ENCODE results near the gene HIPK2.

Gene HIPK2

DNA sequence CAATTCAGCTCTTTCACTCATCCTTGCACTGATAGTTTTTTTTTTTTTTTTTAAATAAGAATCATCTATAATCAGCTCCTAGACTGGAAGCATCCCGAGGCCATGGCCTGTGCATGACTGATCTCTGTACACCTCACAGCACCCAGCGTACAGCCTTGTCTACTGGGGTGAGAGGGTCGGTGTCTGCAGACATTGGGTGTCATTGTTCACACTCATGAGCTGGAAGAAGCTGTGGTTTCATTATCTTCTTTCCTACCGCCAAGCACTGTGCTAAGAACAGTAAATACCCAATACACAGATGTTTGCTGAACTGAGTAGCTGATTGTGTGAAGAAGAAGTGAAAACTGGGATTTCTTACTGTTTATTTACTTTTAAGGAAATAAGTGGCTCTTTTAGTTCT, 130.7 kb downstream of the HIPK2 start:
- no peak for DNase-seq

DNA sequence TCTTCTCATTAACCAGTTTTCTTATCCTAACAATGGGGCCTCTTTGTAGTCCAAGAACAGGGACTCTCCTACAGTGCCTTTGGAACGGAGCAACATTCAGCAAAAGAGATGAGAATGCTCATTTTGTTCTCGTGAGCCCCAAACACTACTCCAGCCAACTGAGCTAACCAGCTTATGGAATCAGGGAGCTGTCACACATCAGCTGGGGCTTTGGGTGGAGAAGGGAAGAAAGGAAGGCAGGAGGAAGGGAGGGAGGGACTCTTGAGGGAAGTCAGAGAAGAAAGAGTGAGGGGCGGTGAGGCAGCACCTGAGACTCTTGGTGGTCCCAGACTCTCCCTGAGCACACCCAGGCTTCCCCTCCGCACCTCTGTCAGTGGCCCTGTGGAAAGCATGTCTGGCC, 131.2 kb downstream of the HIPK2 start:
- no peak for DNase-seq

DNA sequence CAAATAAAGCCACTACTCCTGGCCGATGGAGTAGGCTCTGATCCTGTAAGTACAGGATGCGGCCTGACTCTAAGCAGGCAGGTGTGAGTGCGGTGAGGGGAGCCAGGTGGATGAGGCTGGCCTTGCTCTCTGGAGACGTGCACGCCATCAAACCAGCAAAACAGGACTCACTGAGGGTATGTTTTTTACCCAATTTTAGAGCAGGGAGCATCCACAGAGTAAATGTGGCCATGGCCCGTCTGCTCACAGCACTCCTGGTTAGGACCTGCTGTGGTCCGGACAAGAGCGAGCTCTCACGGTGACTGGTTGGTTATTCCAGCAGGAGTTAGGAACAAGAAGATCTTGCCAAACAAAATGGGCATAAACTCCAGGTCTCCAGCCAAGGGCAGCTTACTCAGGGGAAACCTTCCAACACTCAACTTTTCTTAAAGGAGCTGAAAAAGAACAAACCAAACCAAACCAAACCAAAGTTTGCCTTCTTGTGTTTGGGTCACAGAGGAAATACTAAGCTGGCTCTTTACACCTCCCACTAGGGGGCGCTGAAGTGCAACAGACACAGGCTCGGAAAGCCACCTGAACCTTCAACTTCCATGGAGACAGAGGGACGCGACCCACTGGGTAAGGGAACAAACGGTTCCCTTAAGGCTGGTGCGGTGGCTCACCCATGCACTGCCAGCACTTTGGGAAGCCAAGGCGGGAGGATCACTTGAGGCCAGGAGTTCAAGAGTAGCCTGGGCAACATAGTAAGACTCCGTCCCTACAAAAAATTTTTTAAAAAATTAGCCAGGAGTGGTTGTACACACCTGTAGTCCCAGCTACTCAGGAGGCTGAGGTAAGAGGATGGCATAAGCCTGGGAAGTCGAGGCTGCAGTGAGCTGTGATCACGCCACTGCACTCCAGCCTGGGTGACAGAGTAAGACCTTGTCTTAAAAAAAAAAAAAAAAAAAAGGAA, 131.9 kb downstream of the HIPK2 start:
- peak; percentile 75 for DNase-seq

DNA sequence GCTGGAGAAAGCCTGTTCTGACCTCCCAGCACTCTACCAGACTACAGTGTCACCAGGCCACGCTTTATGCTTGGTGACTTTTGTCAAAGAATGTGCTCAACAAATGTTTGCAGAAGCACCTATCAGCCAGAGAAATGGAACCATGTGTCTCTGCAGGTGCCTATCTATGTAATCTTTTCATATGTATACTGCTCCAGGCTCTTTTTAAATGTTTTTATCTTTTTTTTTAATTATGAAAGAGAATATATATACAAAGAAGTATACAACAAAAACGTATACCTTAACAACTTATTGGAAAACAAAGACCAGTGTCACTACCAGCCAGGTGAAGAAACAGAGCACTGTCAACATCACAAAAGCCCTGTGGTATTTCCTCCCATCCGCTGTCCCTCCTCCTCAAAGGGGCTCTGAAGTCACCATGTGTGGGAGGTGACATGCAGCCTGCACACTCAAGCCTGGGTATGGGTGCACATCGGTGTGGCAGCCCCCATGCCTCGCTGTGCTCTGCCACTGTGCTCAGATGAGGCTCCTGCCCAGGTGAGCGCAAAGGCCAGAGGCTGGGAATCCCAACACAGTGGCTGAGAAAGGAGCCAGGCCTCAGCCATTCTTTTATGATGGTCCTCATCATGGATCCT, 133.7 kb downstream of the HIPK2 start:
- no peak for DNase-seq

DNA sequence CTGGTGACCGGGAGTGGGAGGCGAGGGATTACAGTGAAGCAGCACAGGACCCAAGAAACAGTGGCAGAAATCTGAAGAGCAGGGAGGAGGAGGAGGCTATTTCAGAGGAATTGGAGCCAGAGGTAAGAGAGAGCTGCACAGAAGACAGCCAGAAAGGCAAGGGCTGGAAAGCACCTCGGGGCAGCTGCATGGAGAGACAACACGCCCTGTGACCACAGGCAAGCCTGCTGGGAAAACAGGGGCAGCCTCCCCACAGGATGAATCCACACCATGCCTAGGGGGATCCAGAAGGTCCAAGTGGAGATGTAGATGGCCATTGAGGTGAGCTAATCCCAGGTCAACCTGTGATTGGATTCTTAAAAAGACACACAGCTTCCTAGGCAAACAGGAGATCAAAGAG, 135.5 kb downstream of the HIPK2 start:
- no peak for DNase-seq

DNA sequence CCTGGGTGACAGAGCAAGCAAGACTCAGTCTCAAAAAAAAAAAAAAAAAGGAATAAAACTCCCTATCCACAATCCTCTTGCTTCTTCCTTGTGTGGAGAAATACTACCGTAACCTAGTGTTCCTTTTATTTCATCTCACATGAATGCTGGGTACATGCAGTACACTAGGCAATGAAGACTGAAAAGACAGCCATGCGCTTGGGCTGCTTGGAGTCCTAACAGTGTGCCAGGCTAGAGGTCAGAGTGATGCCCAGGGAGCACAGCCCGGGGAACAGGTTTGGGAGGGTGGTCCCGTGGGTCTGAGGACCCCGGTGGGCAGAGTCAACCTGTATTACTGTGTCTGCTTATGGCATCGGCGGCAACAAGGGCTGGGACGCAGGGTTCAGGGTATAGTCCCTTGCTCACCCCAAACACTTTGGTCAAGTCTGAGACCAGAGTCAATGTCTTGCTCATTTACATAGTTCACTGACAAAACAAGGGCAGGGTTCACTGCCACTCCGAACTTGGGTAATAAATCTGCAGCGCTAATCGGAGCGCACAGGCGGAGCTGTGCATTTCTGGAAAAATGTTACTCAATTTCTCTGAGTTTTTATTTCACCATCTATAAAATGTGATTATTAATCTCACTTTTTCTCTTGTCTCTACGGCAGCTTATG, 136.3 kb downstream of the HIPK2 start:
- no peak for DNase-seq

DNA sequence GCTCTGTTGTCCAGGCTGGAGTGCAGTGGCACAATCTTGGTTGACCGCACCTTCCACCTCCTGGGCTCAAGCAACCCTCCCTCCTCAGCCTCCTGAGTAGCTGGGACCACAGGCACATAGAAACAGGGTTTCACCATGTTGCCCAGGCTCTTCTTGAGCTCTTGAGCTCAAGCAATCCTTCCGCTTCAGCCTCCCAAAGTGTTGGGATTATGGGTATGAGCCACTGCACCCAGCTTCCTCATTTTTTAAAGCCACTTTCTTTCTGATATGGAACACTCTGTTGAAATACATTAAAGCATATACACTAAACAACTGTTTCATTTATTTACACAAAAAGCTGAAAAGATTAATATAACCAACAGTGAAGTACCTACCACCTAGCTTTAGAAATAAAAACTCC, 137.1 kb downstream of the HIPK2 start:
- DNase-seq, result no peak

DNA sequence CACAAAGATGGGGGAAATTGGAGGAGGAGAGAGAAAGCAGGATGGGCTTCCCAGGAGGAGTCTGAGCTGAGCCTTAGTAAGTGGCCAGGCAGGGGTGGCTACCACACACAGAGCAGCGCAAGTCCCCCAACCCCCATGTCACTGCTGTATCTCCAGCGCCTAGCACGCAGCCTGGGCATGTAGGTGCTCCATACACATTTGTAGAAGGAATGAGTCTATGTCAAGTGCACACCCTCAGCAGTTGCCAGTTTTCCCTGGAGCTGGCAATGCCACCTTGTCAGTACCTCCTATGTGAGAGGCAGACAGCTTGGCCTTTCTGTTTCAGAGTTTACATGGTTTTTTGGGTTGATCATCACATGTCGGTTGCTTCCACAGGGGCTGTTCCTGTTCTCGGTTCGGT, 138.2 kb downstream of the HIPK2 start:
- DNase-seq, result no peak

DNA sequence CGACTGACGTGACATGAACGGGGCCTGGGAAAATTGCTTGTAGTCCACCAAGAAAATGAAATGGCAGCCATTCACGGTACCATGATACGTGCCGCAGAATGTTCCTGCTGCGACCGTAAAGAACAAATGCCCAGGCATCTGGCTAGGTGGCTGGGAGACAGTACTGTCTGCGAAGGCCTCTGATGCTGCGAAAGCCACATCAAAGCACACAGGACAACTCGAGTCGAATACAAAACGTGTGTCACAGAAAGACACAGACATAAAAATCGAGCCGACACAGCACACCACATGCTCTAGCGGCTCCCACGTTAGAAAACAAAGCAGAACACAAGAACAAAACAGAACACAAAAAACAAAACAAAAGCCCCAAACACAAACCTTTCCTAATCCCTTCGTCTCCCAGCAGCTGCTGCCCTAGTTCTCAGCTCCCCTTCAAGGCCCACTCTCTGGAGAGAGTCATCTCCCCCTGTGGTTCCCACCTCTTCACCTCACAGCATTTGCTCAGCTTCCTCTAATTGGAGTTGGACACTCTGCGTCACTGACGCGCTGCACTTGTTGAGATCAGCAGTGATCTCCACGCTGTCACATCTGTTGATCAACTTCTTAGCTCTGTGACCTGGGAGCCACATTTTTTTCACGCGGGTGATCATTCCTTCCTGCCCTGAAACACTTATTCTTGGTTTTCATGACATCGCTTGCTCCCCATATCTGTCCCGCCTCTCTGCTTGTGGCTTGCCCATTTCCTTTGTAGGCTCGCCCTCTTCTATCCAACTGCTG, 142.1 kb downstream of the HIPK2 start:
- peak in 1 of 2 experiments; percentile 29 for DNase-seq

DNA sequence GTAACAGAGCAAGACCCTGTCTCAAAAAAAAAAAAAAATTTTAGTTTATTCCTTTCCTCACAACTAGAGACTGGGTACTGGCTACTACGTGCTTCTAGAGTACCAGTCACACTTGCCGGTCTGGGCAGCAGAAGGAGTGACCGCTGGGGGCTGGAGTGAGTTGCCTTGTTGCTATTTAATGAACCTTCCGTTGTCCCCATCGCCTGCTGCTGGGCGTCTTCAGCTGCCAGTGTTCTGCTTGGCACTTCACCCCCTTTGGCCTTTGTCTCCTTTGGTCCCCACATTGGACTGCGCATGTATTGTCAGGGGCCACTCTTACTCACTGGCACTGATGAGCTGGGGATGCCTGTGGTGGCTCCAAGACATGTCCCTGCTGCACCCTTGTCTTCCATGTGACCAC, 143.7 kb downstream of the HIPK2 start:
- no peak for DNase-seq

DNA sequence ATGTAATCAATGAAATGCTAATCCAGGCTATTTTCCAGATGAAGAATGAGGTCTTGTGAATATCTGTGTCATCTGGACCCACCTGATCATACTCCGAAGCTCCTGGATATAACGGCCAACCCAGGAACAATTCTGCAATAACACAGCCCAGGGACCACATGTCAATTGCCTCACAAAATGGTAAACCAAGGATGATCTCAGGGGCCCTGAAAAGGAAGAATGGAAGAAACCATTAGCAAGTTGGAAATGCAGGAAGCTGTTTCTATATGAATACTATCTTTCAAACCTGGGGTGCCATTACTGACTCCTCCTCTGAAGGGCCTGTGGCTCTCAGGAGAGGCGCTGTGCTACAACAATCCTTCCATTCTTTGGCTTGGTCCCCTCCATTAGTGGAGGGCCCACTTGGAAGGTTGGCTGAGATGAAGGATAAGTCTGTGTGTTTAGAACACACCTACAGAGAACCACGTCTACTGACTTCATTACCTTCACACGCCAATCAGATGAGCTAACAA, 146.2 kb downstream of the HIPK2 start:
- DNase-seq, result no peak

DNA sequence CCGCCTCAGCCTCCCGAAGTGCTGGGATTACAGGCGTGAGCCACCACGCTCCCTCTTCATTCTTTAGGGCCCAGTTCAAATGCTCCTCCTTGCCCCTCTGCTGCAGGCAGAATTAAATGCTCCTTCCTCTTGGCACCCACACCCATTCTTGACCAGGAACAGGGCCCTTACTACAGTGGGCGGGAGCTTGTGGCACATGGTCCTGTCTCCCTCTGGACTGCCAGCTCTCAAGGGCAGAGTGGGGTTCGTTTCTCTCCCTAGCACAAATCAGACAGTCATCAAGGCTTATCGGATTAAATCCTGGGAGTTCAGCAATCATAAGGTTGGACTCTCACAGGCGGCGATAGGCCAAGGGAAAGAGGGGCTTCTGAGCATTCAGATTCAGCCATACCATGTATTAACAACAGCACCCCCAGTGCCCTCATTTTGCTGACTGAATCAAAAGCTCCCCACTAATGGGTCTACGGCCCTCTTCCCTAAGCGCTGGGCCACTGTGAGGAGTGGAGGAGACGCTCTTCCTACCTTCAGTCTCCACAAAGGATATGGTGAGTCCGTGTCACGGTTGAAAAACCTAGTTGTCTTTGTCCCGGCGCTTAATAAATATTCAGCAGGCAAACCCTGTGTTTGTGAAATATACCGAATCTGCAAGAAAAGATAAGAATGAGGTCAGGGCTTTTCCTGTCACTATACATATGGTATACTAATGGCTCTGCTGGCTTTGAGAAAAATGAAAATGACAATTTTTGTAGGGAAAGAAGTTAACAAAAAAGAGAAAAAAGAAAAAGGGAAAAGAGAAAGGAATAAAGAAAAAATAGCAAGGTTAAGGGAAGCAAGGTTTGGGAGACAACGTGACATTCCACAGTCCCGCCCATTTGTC, 146.9 kb downstream of the HIPK2 start:
- DNase-seq, result no peak

DNA sequence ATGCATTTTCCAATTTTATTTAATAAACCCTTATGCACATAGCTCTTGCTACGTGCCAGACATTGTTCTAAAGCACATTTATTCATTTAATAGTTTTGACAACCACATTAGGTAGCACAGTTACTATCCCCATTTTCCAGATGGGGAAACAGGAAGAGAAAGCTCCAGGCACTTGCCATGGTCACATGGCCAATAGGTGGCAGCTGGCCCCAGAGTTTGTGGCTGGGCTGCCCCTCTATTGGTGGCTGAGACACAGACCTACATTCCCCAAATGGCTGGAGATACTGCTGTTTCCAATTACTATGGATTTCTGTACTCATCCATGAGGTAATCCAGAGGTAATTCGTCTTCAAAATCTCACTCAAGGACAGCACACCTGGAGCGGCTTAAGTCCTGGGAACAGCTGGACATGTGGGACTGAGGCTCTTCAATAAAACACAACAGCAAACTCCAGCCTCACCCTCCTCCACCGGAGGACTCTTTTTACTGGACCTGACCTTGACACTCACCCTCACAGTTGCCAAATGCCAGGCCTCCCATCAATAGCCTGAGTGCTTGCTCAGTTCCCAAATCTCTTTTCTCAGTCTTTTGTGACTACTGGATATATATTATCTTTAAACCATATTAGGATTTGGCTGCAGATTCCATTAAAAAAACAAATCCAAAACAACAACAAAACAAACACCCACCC, 148.3 kb downstream of the HIPK2 start:
- peak; percentile 12 to 67 for DNase-seq

DNA sequence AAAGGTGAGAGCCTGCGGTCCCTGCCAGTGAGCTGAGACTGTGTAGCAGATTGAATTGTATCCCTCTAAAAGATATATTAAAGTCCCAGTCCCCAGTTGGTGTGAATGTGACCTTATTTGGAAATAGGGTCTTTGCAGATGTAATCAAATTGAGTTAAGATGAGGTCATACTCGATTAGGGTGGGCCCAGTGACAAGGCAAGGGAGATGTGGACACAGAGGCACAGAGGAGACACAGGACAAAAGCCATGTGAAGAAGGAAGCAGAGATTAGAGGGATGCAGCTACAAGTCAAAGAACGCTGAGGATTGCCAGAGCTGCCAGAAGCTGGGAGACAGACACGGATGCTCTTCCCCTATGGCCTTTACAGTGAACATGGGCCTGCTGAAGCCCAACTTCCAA, 150.0 kb downstream of the HIPK2 start:
- DNase-seq, result no peak

DNA sequence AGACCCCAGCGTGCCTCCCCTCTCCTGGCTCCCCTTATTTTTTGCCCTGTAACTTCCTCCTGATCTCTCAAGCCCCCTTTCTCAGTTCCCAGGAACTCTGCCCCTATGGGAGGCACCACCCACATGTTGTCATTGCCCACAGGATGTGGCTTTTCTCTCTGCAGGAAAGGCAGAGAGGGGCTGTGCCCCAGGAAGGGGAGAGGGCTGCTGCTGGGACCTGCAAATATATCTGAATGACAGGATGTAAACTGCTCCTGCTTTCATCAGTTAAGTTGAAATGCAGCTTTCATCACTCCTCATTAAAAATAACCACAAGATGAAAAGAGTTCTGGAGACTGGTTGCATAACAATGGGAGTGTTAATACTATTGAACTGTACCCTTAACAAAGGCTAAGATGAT, 151.0 kb downstream of the HIPK2 start:
- DNase-seq, result no peak

DNA sequence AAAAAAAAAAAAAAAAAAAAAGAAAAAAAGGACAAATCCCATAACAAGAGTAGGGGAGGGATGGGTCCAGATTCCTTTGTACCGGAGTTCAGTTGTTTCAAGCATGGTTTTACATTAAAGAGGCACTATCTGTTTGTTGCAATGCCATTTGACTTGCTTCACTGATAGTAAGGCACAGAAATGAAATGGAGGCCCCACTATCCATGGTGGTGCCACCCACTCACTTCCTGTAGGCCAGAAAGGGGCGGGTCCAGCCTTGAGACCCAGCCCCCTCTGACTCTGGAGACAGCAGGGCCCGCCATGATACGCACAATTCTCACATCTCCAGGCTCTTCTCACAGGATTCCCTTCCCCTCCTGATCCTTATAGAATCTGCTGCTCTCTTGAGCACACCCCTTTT, 154.3 kb downstream of the HIPK2 start:
- DNase-seq, result no peak

DNA sequence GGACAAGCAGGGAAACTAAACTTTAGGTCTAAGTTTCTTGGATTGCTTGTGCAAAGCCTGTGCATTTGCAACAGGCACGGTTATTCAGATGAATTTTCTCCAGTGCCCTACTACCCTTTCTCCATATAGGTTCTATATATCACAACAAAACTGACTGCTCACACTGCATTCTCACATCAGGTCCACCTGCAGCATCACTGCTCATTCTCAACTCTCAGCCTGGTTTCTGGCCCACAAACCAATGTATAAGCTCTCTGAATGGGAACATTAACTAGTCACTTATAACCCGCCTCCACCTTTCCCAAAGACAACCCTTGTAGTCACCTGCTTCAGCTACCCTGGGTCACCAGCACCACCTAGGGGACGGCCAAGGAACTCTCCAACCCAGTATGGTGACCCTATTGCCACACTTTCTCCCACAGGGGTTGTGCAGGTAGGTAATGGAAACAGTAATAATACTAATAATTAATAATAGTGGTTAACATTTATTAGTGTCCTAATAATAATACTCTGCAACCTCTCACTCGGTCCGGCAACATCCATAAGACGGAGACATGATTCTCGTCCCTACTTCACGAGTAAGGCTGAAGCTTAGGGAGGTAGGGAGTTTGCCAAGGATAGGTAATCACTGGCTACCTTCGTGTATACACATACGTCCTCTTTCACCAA, 157.0 kb downstream of the HIPK2 start:
- DNase-seq, result peak in 1 of 2 experiments; percentile 43

DNA sequence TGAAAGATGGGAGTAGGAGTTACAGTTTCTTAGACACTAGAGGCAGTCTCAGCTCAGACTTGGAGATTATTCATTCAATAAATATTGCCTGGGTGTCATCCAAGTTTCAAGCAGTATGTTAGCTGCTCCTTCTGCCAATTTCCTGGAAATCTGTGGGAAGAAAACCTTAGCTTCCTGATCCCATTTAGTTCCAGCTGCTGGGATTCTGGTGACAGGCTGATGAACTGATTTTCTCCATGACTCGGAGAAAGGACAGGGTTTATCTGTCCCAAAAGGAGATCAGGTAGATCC, 158.5 kb downstream of the HIPK2 start:
- no peak for DNase-seq

DNA sequence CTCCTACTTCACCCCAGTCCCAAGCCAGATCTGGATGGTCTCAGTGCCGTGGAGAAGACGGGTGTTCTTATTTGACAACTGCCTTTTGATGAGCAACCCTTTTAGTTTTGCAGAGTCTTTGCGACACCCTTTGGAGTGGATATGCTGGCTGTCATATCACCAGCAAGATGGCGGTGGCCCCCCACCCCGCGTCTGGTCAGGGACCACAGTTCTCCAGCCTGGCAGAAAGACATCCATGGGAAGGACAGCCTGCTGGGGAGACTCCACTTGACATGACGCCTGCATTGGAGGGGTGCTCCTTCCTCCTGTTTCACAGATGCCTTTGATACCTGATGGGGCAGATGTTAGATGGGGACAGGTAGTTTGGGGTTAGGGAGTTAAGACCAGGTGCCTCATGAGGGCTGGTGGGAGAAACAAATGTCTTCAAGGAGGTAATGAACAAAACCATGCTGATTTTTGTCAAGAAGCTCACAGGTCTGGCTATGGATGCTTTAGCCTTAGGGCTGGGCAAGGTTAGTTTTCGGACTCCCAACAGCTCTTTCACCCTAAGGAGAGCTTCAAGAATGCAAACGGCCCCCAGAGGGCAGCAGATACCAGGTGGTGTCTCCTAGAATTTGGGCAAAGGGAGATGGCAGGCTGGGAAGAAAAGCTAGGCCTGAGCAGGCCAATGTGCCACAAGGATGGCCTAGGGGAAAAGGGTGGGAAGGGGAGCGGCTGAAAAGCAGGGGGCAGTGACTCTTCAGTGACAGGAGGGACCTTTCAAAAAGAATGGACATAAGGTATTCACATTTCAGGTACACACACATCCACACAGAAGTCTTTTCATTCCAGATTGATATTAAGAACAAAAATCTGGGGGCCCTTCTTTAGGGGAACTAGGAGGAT, 159.1 kb downstream of the HIPK2 start:
- peak; percentile 19 to 53 for DNase-seq

DNA sequence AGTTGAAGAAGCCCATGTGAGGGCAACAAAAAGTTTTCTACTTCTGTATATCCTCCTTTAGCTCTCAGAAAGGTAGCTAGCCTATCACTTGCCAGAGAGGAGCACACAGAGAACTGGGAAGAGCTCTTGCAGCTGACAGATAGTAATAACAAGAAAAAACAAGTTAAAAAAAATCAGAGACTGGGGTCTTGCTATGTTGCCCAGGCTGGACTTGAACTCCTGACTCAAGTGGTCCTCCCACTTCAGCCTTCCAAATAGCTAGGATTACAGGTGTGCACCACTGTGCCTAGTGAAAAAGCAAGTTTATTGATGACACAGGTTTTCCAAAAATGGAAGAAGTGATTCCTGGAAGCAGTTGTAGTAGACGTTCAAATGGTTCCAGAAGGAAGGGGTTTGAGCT, 160.7 kb downstream of the HIPK2 start:
- no peak for DNase-seq
